H1 (cell line): ENCODE data around the gene GSE1. TPM values are rescaled to one million over a fixed set of nuclear protein-coding genes. Genes with fewer than 3 reads are reported as not detected.

ENCODE experiments used
- ASH2L ChIP-seq: fragments of 200-600, 300-600 bp; sonication (generic); IDR thresholded peaks from one replicate; pipeline ENCODE4 v1.7.1; 2017; ENCODE audit warnings: low read length
- CEBPB ChIP-seq: IDR thresholded peaks from 2 replicates; pipeline ENCODE4 v1.6.1; 2012; ENCODE audit warnings: low read depth, low read length
- KDM1A ChIP-seq: fragments of 200-600, 300-600 bp; sonication (generic); IDR thresholded peaks from 2 replicates; pipeline ENCODE4 v1.7.1; 2016; ENCODE audit warnings: mild to moderate bottlenecking, low read length, borderline replicate concordance
- POLR2AphosphoS5 ChIP-seq: IDR thresholded peaks from 2 replicates; pipeline ENCODE4 v1.6.1; 2011; ENCODE audit warnings: low read depth, low read length
- RAD21 ChIP-seq, 2 experiments: IDR thresholded peaks in 1 of 2; conservative IDR thresholded peaks in 1 of 2; 2 replicates each; pipeline ENCODE4 v1.6.1; 2011; ENCODE audit warnings: low read depth in 2 of 2, low read length in 2 of 2, improper control_type of control experiment in 1 of 2, inconsistent platforms in 1 of 2, mild to moderate bottlenecking in 1 of 2, moderate library complexity in 1 of 2
- RXRA ChIP-seq: IDR thresholded peaks from 2 replicates; pipeline ENCODE4 v1.6.1; 2011; ENCODE audit warnings: low read depth, mild to moderate bottlenecking, low read length, moderate library complexity; ENCODE audit not compliant: insufficient read depth
- SIX5 ChIP-seq: IDR thresholded peaks from 2 replicates; pipeline ENCODE4 v1.6.1; 2011; ENCODE audit warnings: mild to moderate bottlenecking, low read depth, low read length
- SP1 ChIP-seq: IDR thresholded peaks from 2 replicates; pipeline ENCODE4 v1.6.1; 2011; ENCODE audit warnings: low read depth, low read length
- TAF7 ChIP-seq: optimal IDR thresholded peaks from 2 replicates; pipeline ENCODE3; 2011; ENCODE audit warnings: low read depth, mild to moderate bottlenecking, inconsistent platforms, low read length, moderate library complexity, borderline replicate concordance
- polyA plus RNA-seq, 7 experiments: library from polyadenylated mRNA; depleted of rRNA in 3 of 7; stranded (reverse) in 5 of 7; unstranded in 2 of 7; fragments of >200 nt in 5 of 7; fragments of 200-250 nt in 2 of 7; gene quantifications; 1 replicate in 5 of 7; 2 replicates in 1 of 7; 4 replicates in 1 of 7; pipeline versions ENCODE4 v1.2.1 to v1.2.3, GENCODE V29; 2011 to 2013; ENCODE audit warnings: missing spikeins in 2 of 7, mixed read lengths in 2 of 7
- total RNA-seq: library from RNA; stranded (reverse); fragmentation: NEBNext Ultra II Directional; extraction: Animal tissue kit (Norgen Biotek cat#: 25700); gene quantifications from 2 replicates; pipeline ENCODE4 v1.2.1, GENCODE V29; 2021

The GSE1 gene
- total and polyA plus RNA-seq, 2 of the 8 experiments (the other 6 are each of a cell fraction or from before 2014, with no cell fraction given) = 26.0 to 65.6 TPM

- TF ChIP-seq RXRA (no peak), CEBPB (no peak), ASH2L (no peak), TAF7 (no peak), SIX5 (no peak), KDM1A (no peak), RAD21 (IDR thresholded peaks at IDR 0.05 in 1 of 2, conservative IDR thresholded peaks at IDR 0.05 in 1 of 2; ENCODE audit: low read depth in 2 of 2, low read length in 2 of 2) (no peak), SP1 (no peak), POLR2AphosphoS5 (no peak)
Measured at GRCh38 chr16:85656351-85657266, 43.5 kb downstream of the GSE1 start (continued).
